ENCODE data around the gene RGPD8.
"Not testable (repeated sequence)": the region's sequence is repeated elsewhere in the genome, so short reads cannot be mapped to it uniquely, and the experiment has no call there.

DNA sequence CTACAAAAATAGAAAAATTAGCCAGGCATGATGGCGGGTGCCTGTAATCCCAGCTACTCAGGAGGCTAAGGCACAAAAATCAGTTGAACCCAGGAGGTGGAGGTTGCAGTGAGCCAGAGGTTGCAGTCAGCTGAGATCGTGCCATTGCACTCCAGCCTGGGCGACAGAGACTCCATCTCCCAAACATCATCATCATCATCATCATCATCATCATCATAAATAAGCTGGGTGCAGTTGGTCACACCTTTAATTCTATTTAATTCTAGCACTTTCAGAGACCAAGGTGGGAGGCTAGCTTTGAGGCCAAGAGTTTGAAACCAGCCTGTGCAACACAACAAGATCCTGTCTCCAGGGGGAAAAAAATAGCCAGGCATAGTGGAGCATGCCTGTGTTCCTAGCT is 8.9 kb downstream of the RGPD8 start:
- TF ChIP-seq, protein P1, sequence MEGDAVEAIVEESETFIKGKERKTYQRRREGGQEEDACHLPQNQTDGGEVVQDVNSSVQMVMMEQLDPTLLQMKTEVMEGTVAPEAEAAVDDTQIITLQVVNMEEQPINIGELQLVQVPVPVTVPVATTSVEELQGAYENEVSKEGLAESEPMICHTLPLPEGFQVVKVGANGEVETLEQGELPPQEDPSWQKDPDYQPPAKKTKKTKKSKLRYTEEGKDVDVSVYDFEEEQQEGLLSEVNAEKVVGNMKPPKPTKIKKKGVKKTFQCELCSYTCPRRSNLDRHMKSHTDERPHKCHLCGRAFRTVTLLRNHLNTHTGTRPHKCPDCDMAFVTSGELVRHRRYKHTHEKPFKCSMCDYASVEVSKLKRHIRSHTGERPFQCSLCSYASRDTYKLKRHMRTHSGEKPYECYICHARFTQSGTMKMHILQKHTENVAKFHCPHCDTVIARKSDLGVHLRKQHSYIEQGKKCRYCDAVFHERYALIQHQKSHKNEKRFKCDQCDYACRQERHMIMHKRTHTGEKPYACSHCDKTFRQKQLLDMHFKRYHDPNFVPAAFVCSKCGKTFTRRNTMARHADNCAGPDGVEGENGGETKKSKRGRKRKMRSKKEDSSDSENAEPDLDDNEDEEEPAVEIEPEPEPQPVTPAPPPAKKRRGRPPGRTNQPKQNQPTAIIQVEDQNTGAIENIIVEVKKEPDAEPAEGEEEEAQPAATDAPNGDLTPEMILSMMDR (IDR thresholded peaks at IDR 0.05; ENCODE audit: borderline replicate concordance, extremely low read depth, low read length, poor library complexity, severe bottlenecking), result not testable (repeated sequence)
- not testable (repeated sequence) for TF ChIP-seq EZH2 (IDR thresholded peaks at IDR 0.05; ENCODE audit: borderline replicate concordance, low read depth, low read length, severe bottlenecking)
